Mesothelial cell of epicardium (in vitro differentiated cells): ENCODE results near the gene ZNF609. TPM values are rescaled to one million over a fixed set of nuclear protein-coding genes. Genes with fewer than 3 reads are reported as not detected.

Experiments
- DNase-seq, 2 experiments: peaks; one replicate each; pipeline ENCODE4 v3.0.0; 2021; ENCODE audit warnings: low spot score in 2 of 2; ENCODE audit not compliant: unreplicated experiment in 2 of 2
- H3K27ac Mint-ChIP-seq: 2 replicates; pipeline ENCODE4 v1.8.0; 2021; ENCODE audit warnings: mixed read lengths
- H3K27me3 Mint-ChIP-seq: 2 replicates; pipeline ENCODE4 v1.8.0; 2021; ENCODE audit warnings: low read depth, mixed read lengths
- H3K36me3 Mint-ChIP-seq: 2 replicates; pipeline ENCODE4 v1.8.0; 2021; ENCODE audit warnings: mixed read lengths
- H3K4me1 Mint-ChIP-seq: 2 replicates; pipeline ENCODE4 v1.8.0; 2021; ENCODE audit warnings: mixed read lengths
- H3K4me3 Mint-ChIP-seq: 2 replicates; pipeline ENCODE4 v1.8.0; 2021; ENCODE audit warnings: mild to moderate bottlenecking, moderate library complexity, mixed read lengths
- H3K9me3 Mint-ChIP-seq: 2 replicates; pipeline ENCODE4 v1.8.0; 2021; ENCODE audit warnings: mixed read lengths
- CTCF ChIP-seq: fragments of 200-600 bp; sonication (generic); IDR thresholded peaks from one replicate; pipeline ENCODE4 v1.5.0; 2021; ENCODE audit warnings: antibody characterized with exemption; ENCODE audit not compliant: unreplicated experiment
- total RNA-seq: library from RNA; stranded (reverse); gene quantifications from 3 replicates; pipeline ENCODE4 v1.2.1, GENCODE V29; 2021

Gene ZNF609
- total RNA-seq, 1 donor from 2014 or later, result 76.0 TPM

GRCh38 chr15:64441852-64442251 lies 18.5 kb upstream of the ZNF609 start:
- no peak overlapping the region for H3K4me3 Mint-ChIP-seq
- peak overlapping the region; percentile 82 for H3K27ac Mint-ChIP-seq

GRCh38 chr15:64443016-64443415 lies 17.4 kb upstream of the ZNF609 start:
- no peak for DNase-seq
- no peak for TF ChIP-seq CTCF
- Mint-ChIP-seq H3K27me3 (no peaks in the 10 kb centered on the region), H3K27ac (peak overlapping the region; percentile 94), H3K4me1 (peaks cover 43% of the 10 kb centered on the region), H3K9me3 (no peaks in the 10 kb centered on the region), H3K36me3 (peaks cover 5% of the 10 kb centered on the region), H3K4me3 (peak overlapping the region; percentile 0)

More at GRCh38 chr15:64441852-64442251, 18.5 kb upstream of the ZNF609 start:
- H3K27me3 Mint-ChIP-seq, result no peaks in the 10 kb centered on the region
- no peaks in the 10 kb centered on the region for H3K9me3 Mint-ChIP-seq
- peaks cover 5% of the 10 kb centered on the region for H3K36me3 Mint-ChIP-seq
- DNase-seq, result no peak
- TF ChIP-seq CTCF, result no peak
- peaks cover 43% of the 10 kb centered on the region for H3K4me1 Mint-ChIP-seq

GRCh38 chr15:64443747-64444621 lies 16.4 kb upstream of the ZNF609 start:
- peaks cover 43% of the 10 kb centered on the region for H3K4me1 Mint-ChIP-seq
- H3K27me3 Mint-ChIP-seq, result no peaks in the 10 kb centered on the region
- peak overlapping the region; percentile 94 for H3K27ac Mint-ChIP-seq
- H3K36me3 Mint-ChIP-seq, result peaks cover 10% of the 10 kb centered on the region
- no peak for DNase-seq
- no peak for TF ChIP-seq CTCF
- no peaks in the 10 kb centered on the region for H3K9me3 Mint-ChIP-seq
- H3K4me3 Mint-ChIP-seq, result peak overlapping the region; percentile 40

- Mint-ChIP-seq H3K36me3 (peaks cover 10% of the 10 kb centered on the region), H3K4me3 (peak overlapping the region; percentile 40), H3K4me1 (peaks cover 43% of the 10 kb centered on the region), H3K9me3 (no peaks in the 10 kb centered on the region), H3K27me3 (no peaks in the 10 kb centered on the region), H3K27ac (peak overlapping the region; percentile 94)
- DNase-seq, result no peak
- TF ChIP-seq CTCF, result no peak
Measured at GRCh38 chr15:64444836-64445235, 15.5 kb upstream of the ZNF609 start.

GRCh38 chr15:64447536-64448315 lies 12.7 kb upstream of the ZNF609 start:
- peaks cover 37% of the 10 kb centered on the region for H3K4me1 Mint-ChIP-seq

More at GRCh38 chr15:64447536-64448315, 12.7 kb upstream of the ZNF609 start:
- no peak for TF ChIP-seq CTCF
- H3K4me3 Mint-ChIP-seq, result no peak overlapping the region
- no peaks in the 10 kb centered on the region for H3K9me3 Mint-ChIP-seq
- DNase-seq, result no peak
- peaks cover 10% of the 10 kb centered on the region for H3K36me3 Mint-ChIP-seq
- H3K27me3 Mint-ChIP-seq, result no peaks in the 10 kb centered on the region
- H3K27ac Mint-ChIP-seq, result peak overlapping the region; percentile 8
